ENCODE data around the gene DNAJB8. TPM values are rescaled to one million over a fixed set of nuclear protein-coding genes. Genes with fewer than 3 reads are reported as not detected.
A peak's percentile ranks its signal among the peaks of the same experiment; 100 is the strongest.

DNAJB8 gene
- total and polyA plus RNA-seq, 9 of the 15 experiments (the other 6 are each of a cell fraction or from before 2014, with no cell fraction given) = not detected

DNA sequence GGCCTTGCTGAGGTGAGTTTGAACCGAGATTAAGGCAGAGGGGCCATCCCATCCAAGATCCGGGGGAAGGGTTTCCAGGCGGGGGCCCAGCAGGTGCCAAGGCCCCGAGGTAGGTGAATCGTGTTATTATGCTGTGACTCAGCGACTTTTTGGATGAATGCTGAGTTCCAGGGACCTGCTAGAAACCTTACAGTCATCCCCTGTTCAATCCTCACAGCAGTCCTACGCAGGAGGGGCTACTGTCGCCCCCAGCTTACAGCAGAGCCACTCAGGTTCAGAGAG, 40.9 kb downstream of the DNAJB8 start (continued):
- TF ChIP-seq, protein P1, sequence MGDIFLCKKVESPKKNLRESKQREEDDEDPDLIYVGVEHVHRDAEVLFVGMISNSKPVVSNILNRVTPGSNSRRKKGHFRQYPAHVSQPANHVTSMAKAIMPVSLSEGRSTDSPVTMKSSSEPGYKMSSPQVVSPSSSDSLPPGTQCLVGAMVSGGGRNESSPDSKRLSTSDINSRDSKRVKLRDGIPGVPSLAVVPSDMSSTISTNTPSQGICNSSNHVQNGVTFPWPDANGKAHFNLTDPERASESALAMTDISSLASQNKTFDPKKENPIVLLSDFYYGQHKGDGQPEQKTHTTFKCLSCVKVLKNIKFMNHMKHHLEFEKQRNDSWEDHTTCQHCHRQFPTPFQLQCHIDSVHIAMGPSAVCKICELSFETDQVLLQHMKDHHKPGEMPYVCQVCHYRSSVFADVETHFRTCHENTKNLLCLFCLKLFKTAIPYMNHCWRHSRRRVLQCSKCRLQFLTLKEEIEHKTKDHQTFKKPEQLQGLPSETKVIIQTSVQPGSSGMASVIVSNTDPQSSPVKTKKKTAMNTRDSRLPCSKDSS (IDR thresholded peaks at IDR 0.05; ENCODE audit: low read depth, partially characterized antibody) = no peak
- TF ChIP-seq HIVEP1 (CRISPR knock-in tag; IDR thresholded peaks at IDR 0.05) = no peak
- TF ChIP-seq, protein P2, sequence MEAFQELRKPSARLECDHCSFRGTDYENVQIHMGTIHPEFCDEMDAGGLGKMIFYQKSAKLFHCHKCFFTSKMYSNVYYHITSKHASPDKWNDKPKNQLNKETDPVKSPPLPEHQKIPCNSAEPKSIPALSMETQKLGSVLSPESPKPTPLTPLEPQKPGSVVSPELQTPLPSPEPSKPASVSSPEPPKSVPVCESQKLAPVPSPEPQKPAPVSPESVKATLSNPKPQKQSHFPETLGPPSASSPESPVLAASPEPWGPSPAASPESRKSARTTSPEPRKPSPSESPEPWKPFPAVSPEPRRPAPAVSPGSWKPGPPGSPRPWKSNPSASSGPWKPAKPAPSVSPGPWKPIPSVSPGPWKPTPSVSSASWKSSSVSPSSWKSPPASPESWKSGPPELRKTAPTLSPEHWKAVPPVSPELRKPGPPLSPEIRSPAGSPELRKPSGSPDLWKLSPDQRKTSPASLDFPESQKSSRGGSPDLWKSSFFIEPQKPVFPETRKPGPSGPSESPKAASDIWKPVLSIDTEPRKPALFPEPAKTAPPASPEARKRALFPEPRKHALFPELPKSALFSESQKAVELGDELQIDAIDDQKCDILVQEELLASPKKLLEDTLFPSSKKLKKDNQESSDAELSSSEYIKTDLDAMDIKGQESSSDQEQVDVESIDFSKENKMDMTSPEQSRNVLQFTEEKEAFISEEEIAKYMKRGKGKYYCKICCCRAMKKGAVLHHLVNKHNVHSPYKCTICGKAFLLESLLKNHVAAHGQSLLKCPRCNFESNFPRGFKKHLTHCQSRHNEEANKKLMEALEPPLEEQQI (IDR thresholded peaks at IDR 0.05) = no peak
- no peak for TF ChIP-seq ZFX (CRISPR knock-in tag; IDR thresholded peaks at IDR 0.05)
- TF ChIP-seq ZNF707 (CRISPR knock-in tag; conservative IDR thresholded peaks at IDR 0.05) = no peak
- no peak for TF ChIP-seq POLR3A (IDR thresholded peaks at IDR 0.05; ENCODE audit: borderline replicate concordance, extremely low read depth, insufficient read depth, insufficient read length)
- no peak for TF ChIP-seq CCNT2 (IDR thresholded peaks at IDR 0.05; ENCODE audit: borderline replicate concordance, extremely low read depth, insufficient read length, low read depth, low read length)
- TF ChIP-seq FOXJ2 (tag; IDR thresholded peaks at IDR 0.05) = no peak
- TF ChIP-seq HDGF (IDR thresholded peaks at IDR 0.05) = no peak
- no peak for TF ChIP-seq KDM5B (IDR thresholded peaks at IDR 0.05; ENCODE audit: insufficient replicate concordance, low read depth, low read length)
- no peak for TF ChIP-seq KLF1 (tag; IDR thresholded peaks at IDR 0.05)
- no peak for TF ChIP-seq EWSR1 (IDR thresholded peaks at IDR 0.05; ENCODE audit: borderline replicate concordance, low read depth, partially characterized antibody)
- peak; percentile 52 for TF ChIP-seq C11orf30 (IDR thresholded peaks at IDR 0.05; ENCODE audit: low read depth)
- TF ChIP-seq COPS2 (conservative IDR thresholded peaks at IDR 0.05) = no peak
- TF ChIP-seq NRF1 (conservative IDR thresholded peaks at IDR 0.05 in 1 of 2, IDR thresholded peaks at IDR 0.05 in 1 of 2) = no peak
- TF ChIP-seq GABPB2 (CRISPR knock-in tag; conservative IDR thresholded peaks at IDR 0.05) = no peak
- TF ChIP-seq NCOA1 (IDR thresholded peaks at IDR 0.05; ENCODE audit: low read depth) = no peak
- no peak for TF ChIP-seq GABPA (tag; conservative IDR thresholded peaks at IDR 0.05; ENCODE audit: low read depth)
- TF ChIP-seq, protein P3, sequence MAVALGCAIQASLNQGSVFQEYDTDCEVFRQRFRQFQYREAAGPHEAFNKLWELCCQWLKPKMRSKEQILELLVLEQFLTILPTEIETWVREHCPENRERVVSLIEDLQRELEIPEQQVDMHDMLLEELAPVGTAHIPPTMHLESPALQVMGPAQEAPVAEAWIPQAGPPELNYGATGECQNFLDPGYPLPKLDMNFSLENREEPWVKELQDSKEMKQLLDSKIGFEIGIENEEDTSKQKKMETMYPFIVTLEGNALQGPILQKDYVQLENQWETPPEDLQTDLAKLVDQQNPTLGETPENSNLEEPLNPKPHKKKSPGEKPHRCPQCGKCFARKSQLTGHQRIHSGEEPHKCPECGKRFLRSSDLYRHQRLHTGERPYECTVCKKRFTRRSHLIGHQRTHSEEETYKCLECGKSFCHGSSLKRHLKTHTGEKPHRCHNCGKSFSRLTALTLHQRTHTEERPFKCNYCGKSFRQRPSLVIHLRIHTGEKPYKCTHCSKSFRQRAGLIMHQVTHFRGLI (CRISPR knock-in tag; IDR thresholded peaks at IDR 0.05) = no peak
- no peak for TF ChIP-seq SAFB2 (IDR thresholded peaks at IDR 0.05; ENCODE audit: borderline replicate concordance, low read depth, low read length, severe bottlenecking)
- 0 out of 2 replicates have a peak, but pooled peaks have one; percentile 15 for TF ChIP-seq KLF13 (tag; IDR thresholded peaks at IDR 0.05; ENCODE audit: borderline replicate concordance, low read depth)
- TF ChIP-seq HNRNPL (IDR thresholded peaks at IDR 0.05; ENCODE audit: low read depth, low read length) = no peak
- TF ChIP-seq, protein P4, sequence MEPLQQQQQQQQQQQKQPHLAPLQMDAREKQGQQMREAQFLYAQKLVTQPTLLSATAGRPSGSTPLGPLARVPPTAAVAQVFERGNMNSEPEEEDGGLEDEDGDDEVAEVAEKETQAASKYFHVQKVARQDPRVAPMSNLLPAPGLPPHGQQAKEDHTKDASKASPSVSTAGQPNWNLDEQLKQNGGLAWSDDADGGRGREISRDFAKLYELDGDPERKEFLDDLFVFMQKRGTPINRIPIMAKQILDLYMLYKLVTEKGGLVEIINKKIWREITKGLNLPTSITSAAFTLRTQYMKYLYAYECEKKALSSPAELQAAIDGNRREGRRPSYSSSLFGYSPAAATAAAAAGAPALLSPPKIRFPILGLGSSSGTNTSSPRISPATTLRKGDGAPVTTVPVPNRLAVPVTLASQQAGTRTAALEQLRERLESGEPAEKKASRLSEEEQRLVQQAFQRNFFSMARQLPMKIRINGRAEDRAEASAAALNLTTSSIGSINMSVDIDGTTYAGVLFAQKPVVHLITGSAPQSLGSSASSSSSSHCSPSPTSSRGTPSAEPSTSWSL (CRISPR knock-in tag; IDR thresholded peaks at IDR 0.05; ENCODE audit: borderline replicate concordance) = no peak

All from K562 (cell line).